Stimulated activated CD8-positive, alpha-beta memory T cell treated with anti-CD3 and anti-CD28 coated beads, Interleukin-15, amount 100 ng/mL, for 48 hours (primary cell): ENCODE results near the gene RALGPS1.

ENCODE experiments used
- DNase-seq, 2 donors: peaks; one replicate each; pipeline ENCODE4 v3.0.0-alpha.2; 2020; ENCODE audit warnings: low read depth in 2 of 2

Gene RALGPS1

DNA sequence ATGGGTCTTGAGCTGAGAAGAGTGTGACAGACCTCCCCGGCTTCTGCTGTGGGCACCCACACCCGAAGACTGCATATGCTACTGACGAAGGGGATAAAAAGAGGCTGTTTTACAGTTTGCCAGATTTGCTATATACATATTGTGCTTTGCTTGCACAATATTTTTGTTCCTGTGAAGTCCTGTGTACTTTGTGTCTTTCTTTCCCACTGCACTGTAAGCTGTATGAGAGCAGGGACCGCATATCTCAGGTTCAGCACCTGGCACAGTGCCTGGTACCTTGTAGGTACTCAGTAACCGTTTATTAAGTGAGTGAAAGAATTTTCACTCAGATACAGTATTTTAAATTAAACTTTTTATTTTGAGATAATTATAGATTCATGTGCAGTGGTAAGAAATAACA, 341.7 kb downstream of the RALGPS1 start:
- DNase-seq = no peak

- DNase-seq = no peak
Measured at GRCh38 chr9:127258606-127259471, 344.3 kb downstream of the RALGPS1 start.

GRCh38 chr9:127262602-127263001, 348.0 kb downstream of the RALGPS1 start:
- DNase-seq = no peak

DNA sequence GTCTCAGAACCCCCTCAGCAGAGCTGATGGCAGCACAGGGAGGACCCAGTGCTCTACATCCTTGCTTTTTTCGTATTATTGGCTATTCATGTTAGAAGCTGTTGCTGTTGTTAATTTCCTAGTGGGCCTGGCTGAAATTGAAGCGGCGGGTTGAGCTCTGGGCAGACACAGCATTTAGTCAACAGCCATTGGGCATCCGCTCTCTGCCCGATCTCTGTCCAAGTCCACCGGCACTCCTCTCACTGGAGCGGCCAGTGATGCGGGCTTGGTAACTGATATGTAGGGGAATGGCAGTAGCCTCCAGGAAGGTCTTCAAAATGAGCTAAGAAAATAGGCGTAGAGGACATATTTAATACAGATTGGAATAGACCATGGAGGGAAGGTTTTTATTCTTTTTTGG, 348.7 kb downstream of the RALGPS1 start:
- no peak for DNase-seq

DNA sequence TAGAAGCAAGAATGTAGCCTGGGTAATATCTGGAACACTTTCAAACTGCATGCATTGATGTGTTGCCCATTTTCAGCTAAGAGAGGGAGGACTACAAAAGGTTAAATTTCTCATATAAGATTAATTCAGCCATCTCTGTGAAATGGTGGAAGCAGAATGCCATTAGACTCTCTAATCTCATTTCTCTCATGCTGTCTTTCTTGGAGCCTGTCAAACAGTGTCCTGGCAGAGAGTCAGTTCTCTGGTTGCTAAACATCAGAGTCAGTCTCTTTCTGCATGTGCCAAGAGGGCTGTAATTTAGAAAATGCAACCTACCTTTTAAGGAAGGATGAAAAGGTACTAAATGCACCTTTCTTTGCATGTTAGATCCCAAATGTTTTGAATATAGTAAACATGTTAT, 349.1 kb downstream of the RALGPS1 start:
- DNase-seq = no peak

- DNase-seq = no peak
Measured at GRCh38 chr9:127264462-127265219, 350.1 kb downstream of the RALGPS1 start, which contains the start of gene GARNL3. GARNL3 (plus strand) TSS chr9:127264774; CDS start chr9:127264878, 104 bp downstream.

- DNase-seq = no peak
Measured at GRCh38 chr9:127267793-127268525, 353.4 kb downstream of the RALGPS1 start.

DNA sequence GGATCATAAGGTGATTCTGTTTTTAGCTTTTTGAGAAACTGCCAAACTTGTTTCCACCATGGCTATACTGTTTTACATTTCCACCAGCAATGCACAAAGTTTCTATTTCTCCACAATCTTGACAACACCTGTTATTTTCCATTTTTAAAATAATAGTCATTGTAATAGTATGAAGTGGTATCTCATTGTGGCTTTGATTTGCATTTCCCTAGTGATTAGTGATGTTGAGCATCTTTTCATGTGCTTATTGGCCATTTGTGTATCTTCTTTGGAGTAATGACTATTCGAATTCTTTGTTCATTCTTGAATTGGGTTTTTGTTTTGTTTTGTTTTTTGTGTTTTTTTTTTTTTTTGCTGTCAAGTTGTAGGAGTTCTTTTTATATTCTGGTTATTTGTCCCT, 354.9 kb downstream of the RALGPS1 start:
- no peak for DNase-seq
